ENCODE results near the gene SLC35E1.
"Not testable (repeated sequence)": the region's sequence is repeated elsewhere in the genome, so short reads cannot be mapped to it uniquely, and the experiment has no call there.

SLC35E1 gene

GRCh38 chr19:16520986-16521624, 51.1 kb downstream of the SLC35E1 start:
- no peak for DNase-seq

- no peak for DNase-seq
Measured at GRCh38 chr19:16520074-16520973, 51.9 kb downstream of the SLC35E1 start.

GRCh38 chr19:16519230-16519687, 53.0 kb downstream of the SLC35E1 start:
- DNase-seq = no peak

- DNase-seq = no peak
Measured at GRCh38 chr19:16518483-16519229, 53.6 kb downstream of the SLC35E1 start.

- no peak for DNase-seq
Measured at GRCh38 chr19:16518061-16518460, 54.2 kb downstream of the SLC35E1 start.

- no peak for DNase-seq
Measured at GRCh38 chr19:16516923-16517610, 55.1 kb downstream of the SLC35E1 start.

GRCh38 chr19:16516381-16516780, 55.8 kb downstream of the SLC35E1 start:
- no peak for DNase-seq

GRCh38 chr19:16514383-16515019, 57.7 kb downstream of the SLC35E1 start:
- DNase-seq = no peak

GRCh38 chr19:16512611-16513010, 59.6 kb downstream of the SLC35E1 start:
- not testable (repeated sequence) for DNase-seq

- no peak for DNase-seq
Measured at GRCh38 chr19:16509141-16510061, 62.8 kb downstream of the SLC35E1 start.

- no peak for DNase-seq
Measured at GRCh38 chr19:16508546-16508945, 63.7 kb downstream of the SLC35E1 start.

- no peak for DNase-seq
Measured at GRCh38 chr19:16506961-16507360, 65.3 kb downstream of the SLC35E1 start.

- DNase-seq = not testable (repeated sequence)
Measured at GRCh38 chr19:16506161-16506560, 66.1 kb downstream of the SLC35E1 start.

GRCh38 chr19:16504271-16504670, 67.9 kb downstream of the SLC35E1 start:
- DNase-seq = no peak
